SK-N-DZ (cell line): Measurements from ENCODE around the gene ALLC. TPM values are rescaled to one million over a fixed set of nuclear protein-coding genes. Genes with fewer than 3 reads are reported as not detected.
"Not testable (repeated sequence)": the region's sequence is repeated elsewhere in the genome, so short reads cannot be mapped to it uniquely, and the experiment has no call there.

Experiments used
- DNase-seq: peaks from one replicate; pipeline ENCODE4 v3.0.0-alpha.2; 2015; ENCODE audit warnings: low spot score
- polyA plus RNA-seq, 2 experiments: library from polyadenylated mRNA; depleted of rRNA; stranded (reverse); fragments of >200 nt; gene quantifications; 2 replicates each; pipeline ENCODE4 v1.2.3, GENCODE V29; 2014

Gene ALLC
- polyA plus RNA-seq (2014; cell fraction: cytosol; rRNA removed) = 0.15 TPM in 1 of 2 replicates, not detected in the other
- 0.21 and 0.38 TPM in 2 replicates for polyA plus RNA-seq (2014; cell fraction: nucleus; rRNA removed)

GRCh38 chr2:3657881-3658280 lies at the start of gene ALLC:
Gene ALLC (plus strand): TSS chr2:3658200. CDS start chr2:3671158, 12,958 bp downstream.
- DNase-seq = no peak

- peak; percentile 16 for DNase-seq
Observed at GRCh38 chr2:3608373-3609278, 49.4 kb upstream of the ALLC start.

- not testable (repeated sequence) for DNase-seq
Observed at GRCh38 chr2:3609279-3609673, 48.7 kb upstream of the ALLC start.

GRCh38 chr2:3610415-3610814 lies 47.6 kb upstream of the ALLC start:
- no peak for DNase-seq

GRCh38 chr2:3610881-3611505 lies 47.0 kb upstream of the ALLC start:
- no peak for DNase-seq

- DNase-seq = no peak
Observed at GRCh38 chr2:3611589-3611988, 46.4 kb upstream of the ALLC start.

- DNase-seq = no peak
Observed at GRCh38 chr2:3612639-3613523, 45.1 kb upstream of the ALLC start.

- no peak for DNase-seq
Observed at GRCh38 chr2:3613524-3613905, 44.5 kb upstream of the ALLC start.

- not testable (repeated sequence) for DNase-seq
Observed at GRCh38 chr2:3614743-3615142, 43.3 kb upstream of the ALLC start.

- DNase-seq = not testable (repeated sequence)
Observed at GRCh38 chr2:3615541-3616200, 42.3 kb upstream of the ALLC start.

- not testable (repeated sequence) for DNase-seq
Observed at GRCh38 chr2:3616435-3617197, 41.4 kb upstream of the ALLC start.

GRCh38 chr2:3617198-3617890 lies 40.7 kb upstream of the ALLC start:
- DNase-seq = no peak

GRCh38 chr2:3618367-3618766 lies 39.6 kb upstream of the ALLC start:
- DNase-seq = no peak

GRCh38 chr2:3619033-3619432 lies 39.0 kb upstream of the ALLC start:
- DNase-seq = no peak

- DNase-seq = not testable (repeated sequence)
Observed at GRCh38 chr2:3619661-3620060, 38.3 kb upstream of the ALLC start.

- DNase-seq = no peak
Observed at GRCh38 chr2:3620834-3621233, 37.2 kb upstream of the ALLC start.

GRCh38 chr2:3622967-3623366 lies 35.0 kb upstream of the ALLC start:
- no peak for DNase-seq

- no peak for DNase-seq
Observed at GRCh38 chr2:3624059-3624794, 33.8 kb upstream of the ALLC start.

- DNase-seq = no peak
Observed at GRCh38 chr2:3625186-3625585, 32.8 kb upstream of the ALLC start.
